ENCODE data around the gene DUSP7. TPM values are rescaled to one million over a fixed set of nuclear protein-coding genes. Genes with fewer than 3 reads are reported as not detected.

The DUSP7 gene
- total and polyA plus RNA-seq, 10 donors: 5.4 to 68.6 (median 36.2) TPM

DNA sequence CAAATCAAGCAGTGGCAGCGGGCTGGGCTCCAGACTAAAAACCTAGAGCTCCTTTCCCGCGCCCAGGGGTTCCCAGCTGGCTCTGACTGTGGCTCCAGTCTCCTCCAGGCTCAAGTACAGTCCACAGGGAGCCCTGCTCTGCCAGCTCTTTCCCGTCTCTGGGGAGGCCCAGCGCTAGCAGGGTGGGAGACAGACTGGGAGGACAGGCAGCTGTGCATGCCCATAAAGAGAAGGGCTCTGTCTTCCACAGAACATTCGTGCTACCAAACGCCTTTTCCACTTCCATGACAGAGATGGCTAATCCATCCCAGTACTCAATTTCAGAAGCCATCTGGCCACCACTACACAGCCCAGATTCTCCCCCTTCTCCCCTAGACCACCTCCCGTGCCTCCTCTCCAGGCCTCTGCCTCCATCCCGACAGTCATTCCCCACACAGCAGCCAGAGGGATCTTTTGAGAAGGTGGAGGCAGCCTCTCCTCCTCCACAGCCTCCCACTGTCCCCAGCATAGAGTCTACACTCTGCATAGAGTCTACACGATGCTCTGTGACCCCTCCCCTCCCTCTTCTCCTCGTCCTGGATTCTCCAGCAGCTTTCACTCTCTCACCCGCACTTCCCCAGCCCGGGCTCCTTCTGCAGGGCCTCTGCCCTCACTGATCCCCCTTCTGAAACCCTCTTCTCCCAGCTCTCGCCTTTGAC lies 6.8 kb upstream of the DUSP7 start:
- Histone ChIP-seq H3K4me1 (peaks cover 0 to 28% (median 8%) of the 10 kb centered on the region in 6 donors), H3K9me3 (no peaks in the 10 kb centered on the region), H3K36me3 (no peaks in the 10 kb centered on the region), H3K27ac (peak overlapping the region in 2 of 8 donors; percentile 8 to 65), H3K4me3 (no peak overlapping the region), H3K27me3 (replicated peaks in 1 of 7) (no peaks in the 10 kb centered on the region)
- intact Hi-C loops (cut with DNase I; ENCODE audit: low total_unique reads): no loop called here
- no peak for DNase-seq
- WGBS, 5 donors: 79 to 90% (median 86%) methylated on average over 14 of the region's 14 CpGs
- no peak for TF ChIP-seq POLR2AphosphoS5 (IDR thresholded peaks at IDR 0.05)
- TF ChIP-seq POLR2A (IDR thresholded peaks at IDR 0.05): no peak
- TF ChIP-seq, protein P1, sequence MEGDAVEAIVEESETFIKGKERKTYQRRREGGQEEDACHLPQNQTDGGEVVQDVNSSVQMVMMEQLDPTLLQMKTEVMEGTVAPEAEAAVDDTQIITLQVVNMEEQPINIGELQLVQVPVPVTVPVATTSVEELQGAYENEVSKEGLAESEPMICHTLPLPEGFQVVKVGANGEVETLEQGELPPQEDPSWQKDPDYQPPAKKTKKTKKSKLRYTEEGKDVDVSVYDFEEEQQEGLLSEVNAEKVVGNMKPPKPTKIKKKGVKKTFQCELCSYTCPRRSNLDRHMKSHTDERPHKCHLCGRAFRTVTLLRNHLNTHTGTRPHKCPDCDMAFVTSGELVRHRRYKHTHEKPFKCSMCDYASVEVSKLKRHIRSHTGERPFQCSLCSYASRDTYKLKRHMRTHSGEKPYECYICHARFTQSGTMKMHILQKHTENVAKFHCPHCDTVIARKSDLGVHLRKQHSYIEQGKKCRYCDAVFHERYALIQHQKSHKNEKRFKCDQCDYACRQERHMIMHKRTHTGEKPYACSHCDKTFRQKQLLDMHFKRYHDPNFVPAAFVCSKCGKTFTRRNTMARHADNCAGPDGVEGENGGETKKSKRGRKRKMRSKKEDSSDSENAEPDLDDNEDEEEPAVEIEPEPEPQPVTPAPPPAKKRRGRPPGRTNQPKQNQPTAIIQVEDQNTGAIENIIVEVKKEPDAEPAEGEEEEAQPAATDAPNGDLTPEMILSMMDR (IDR thresholded peaks at IDR 0.05 in 8 of 11, conservative IDR thresholded peaks at IDR 0.05 in 3 of 11): no peak

GRCh38 chr3:52062505-52062904 lies 6.1 kb upstream of the DUSP7 start:
- intact Hi-C loops (cut with DNase I; ENCODE audit: low total_unique reads): no loop called here

GRCh38 chr3:52061121-52061910 lies 4.9 kb upstream of the DUSP7 start:
- Histone ChIP-seq H3K4me1 (peaks cover 0 to 42% (median 22%) of the 10 kb centered on the region in 6 donors), H3K4me3 (no peak overlapping the region), H3K9me3 (no peaks in the 10 kb centered on the region), H3K27me3 (replicated peaks in 1 of 7) (no peaks in the 10 kb centered on the region), H3K27ac (peak overlapping the region in 1 of 8 donors; percentile 65), H3K36me3 (no peaks in the 10 kb centered on the region)
- 84 to 90% (median 86%) methylated on average over 4 of the region's 4 CpGs for WGBS, 5 donors
- intact Hi-C loops (cut with DNase I; ENCODE audit: low total_unique reads): no loop called here
- DNase-seq: no peak
- TF ChIP-seq, protein P1 (IDR thresholded peaks at IDR 0.05 in 8 of 11, conservative IDR thresholded peaks at IDR 0.05 in 3 of 11): no peak
- no peak for TF ChIP-seq POLR2A (IDR thresholded peaks at IDR 0.05)
- no peak for TF ChIP-seq POLR2AphosphoS5 (IDR thresholded peaks at IDR 0.05)

More at GRCh38 chr3:52062505-52062904, 6.1 kb upstream of the DUSP7 start:
- H3K27ac ChIP-seq: peak overlapping the region in 3 of 8 donors; percentile 31 to 65 (median 45)
- no peaks in the 10 kb centered on the region for H3K27me3 ChIP-seq (replicated peaks in 1 of 7)
- 60 to 64% (median 62%) methylated on average over 5 of the region's 5 CpGs for WGBS, 5 donors
- no peaks in the 10 kb centered on the region for H3K36me3 ChIP-seq
- DNase-seq: no peak
- peaks cover 0 to 34% (median 14%) of the 10 kb centered on the region in 6 donors for H3K4me1 ChIP-seq
- H3K4me3 ChIP-seq: no peak overlapping the region
- H3K9me3 ChIP-seq: no peaks in the 10 kb centered on the region
- TF ChIP-seq, protein P1 (IDR thresholded peaks at IDR 0.05 in 8 of 11, conservative IDR thresholded peaks at IDR 0.05 in 3 of 11): no peak
- no peak for TF ChIP-seq POLR2A (IDR thresholded peaks at IDR 0.05)
- no peak for TF ChIP-seq POLR2AphosphoS5 (IDR thresholded peaks at IDR 0.05)

GRCh38 chr3:52059781-52060180 lies 3.4 kb upstream of the DUSP7 start:
- Histone ChIP-seq H3K9me3 (no peaks in the 10 kb centered on the region), H3K27me3 (replicated peaks in 1 of 7) (no peaks in the 10 kb centered on the region), H3K27ac (no peak overlapping the region), H3K4me3 (no peak overlapping the region), H3K4me1 (peaks cover 5 to 44% (median 30%) of the 10 kb centered on the region in 6 donors), H3K36me3 (no peaks in the 10 kb centered on the region)
- DNase-seq: no peak
- intact Hi-C loops (cut with DNase I; ENCODE audit: low total_unique reads): loop anchor here (10.0 kb wide), 2 partner anchors 55 to 65 kb away; no protein-coding TSS in a partner anchor
- WGBS, 5 donors: 78 to 92% (median 90%) methylated on average over 6 to 7 of the region's 7 CpGs
- no peak for TF ChIP-seq POLR2AphosphoS5 (IDR thresholded peaks at IDR 0.05)
- TF ChIP-seq POLR2A (IDR thresholded peaks at IDR 0.05): no peak
- TF ChIP-seq, protein P1 (IDR thresholded peaks at IDR 0.05 in 8 of 11, conservative IDR thresholded peaks at IDR 0.05 in 3 of 11): no peak

Measured in spleen (tissue), 11 donors.